H9 (cell line): ENCODE results near the gene MYT1. TPM values are rescaled to one million over a fixed set of nuclear protein-coding genes. Genes with fewer than 3 reads are reported as not detected.

Experiments used
- DNase-seq: peaks from one replicate; pipeline ENCODE4 v3.0.0-alpha.2; 2017
- H2AFZ ChIP-seq: one replicate; pipeline ENCODE4 v1.6.1; 2013; ENCODE audit warnings: mild to moderate bottlenecking, low read length, control low read depth, moderate library complexity
- H2AK5ac ChIP-seq: 2 replicates; pipeline ENCODE4 v1.6.1; 2013; ENCODE audit warnings: low read length, control low read depth, mixed read lengths; ENCODE audit not compliant: insufficient read length
- H2BK120ac ChIP-seq: one replicate; pipeline ENCODE4 v1.6.1; 2013; ENCODE audit warnings: low read depth, mild to moderate bottlenecking, low read length, control low read depth, inconsistent platforms; ENCODE audit not compliant: poor library complexity, severe bottlenecking
- H2BK12ac ChIP-seq: 2 replicates; pipeline ENCODE4 v1.6.1; 2013; ENCODE audit warnings: low read length, control low read depth, mixed read lengths, low read depth; ENCODE audit not compliant: insufficient read length
- H2BK15ac ChIP-seq: 2 replicates; pipeline ENCODE4 v1.6.1; 2013; ENCODE audit warnings: low read depth, low read length, control low read depth
- H2BK20ac ChIP-seq: one replicate; pipeline ENCODE4 v1.6.1; 2013; ENCODE audit warnings: low read depth, mild to moderate bottlenecking, low read length, control low read depth, inconsistent platforms; ENCODE audit not compliant: poor library complexity, severe bottlenecking
- H2BK5ac ChIP-seq: 2 replicates; pipeline ENCODE4 v1.6.1; 2013; ENCODE audit warnings: low read length, control low read depth, mixed read lengths; ENCODE audit not compliant: insufficient read length
- H3K14ac ChIP-seq: 2 replicates; pipeline ENCODE4 v1.6.1; 2013; ENCODE audit warnings: low read length, control low read depth; ENCODE audit not compliant: insufficient read depth
- H3K18ac ChIP-seq: 2 replicates; pipeline ENCODE4 v1.6.1; 2013; ENCODE audit warnings: low read depth, mild to moderate bottlenecking, mixed read lengths, low read length, control low read depth; ENCODE audit not compliant: insufficient read length
- H3K23ac ChIP-seq: 2 replicates; pipeline ENCODE4 v1.6.1; 2013; ENCODE audit warnings: low read length, control low read depth, mixed read lengths, low read depth; ENCODE audit not compliant: insufficient read length
- H3K23me2 ChIP-seq: 2 replicates; pipeline ENCODE4 v1.6.1; 2013; ENCODE audit warnings: low read depth, mild to moderate bottlenecking, mixed read lengths, low read length, control low read depth; ENCODE audit not compliant: insufficient read length, poor library complexity, severe bottlenecking
- H3K27ac ChIP-seq: 2 replicates; pipeline ENCODE4 v1.5.1; 2013; ENCODE audit warnings: low read length, control low read depth, mixed read lengths, low read depth; ENCODE audit not compliant: insufficient read length
- H3K27me3 ChIP-seq: 2 replicates; pipeline ENCODE4 v1.6.1; 2013; ENCODE audit warnings: low read length, control low read depth, inconsistent platforms; ENCODE audit not compliant: insufficient read depth
- H3K4ac ChIP-seq: 2 replicates; pipeline ENCODE4 v1.6.1; 2013; ENCODE audit warnings: low read depth, mild to moderate bottlenecking, control low read depth, inconsistent platforms, low read length, moderate library complexity
- H3K4me1 ChIP-seq: 2 replicates; pipeline ENCODE4 v1.6.1; 2013; ENCODE audit warnings: low read length, control low read depth, inconsistent platforms; ENCODE audit not compliant: insufficient read depth
- H3K4me2 ChIP-seq: 2 replicates; pipeline ENCODE4 v1.6.1; 2013; ENCODE audit warnings: low read length, control low read depth, mixed read lengths; ENCODE audit not compliant: insufficient read length, insufficient read depth
- H3K56ac ChIP-seq: 2 replicates; pipeline ENCODE4 v1.6.1; 2013; ENCODE audit warnings: low read depth, mild to moderate bottlenecking, mixed read lengths, low read length, control low read depth; ENCODE audit not compliant: insufficient read length
- H3K79me1 ChIP-seq: 2 replicates; pipeline ENCODE4 v1.6.1; 2013; ENCODE audit warnings: low read depth, mild to moderate bottlenecking, moderate library complexity, low read length, control low read depth, inconsistent platforms; ENCODE audit not compliant: insufficient read depth, poor library complexity, severe bottlenecking
- H3K79me2 ChIP-seq: 2 replicates; pipeline ENCODE4 v1.6.1; 2013; ENCODE audit warnings: low read length, control low read depth, inconsistent platforms; ENCODE audit not compliant: insufficient read depth
- H3K9ac ChIP-seq: 2 replicates; pipeline ENCODE4 v1.6.1; 2013; ENCODE audit warnings: low read length, control low read depth, mixed read lengths; ENCODE audit not compliant: insufficient read length; ENCODE audit errors: extremely low read depth
- H3K9me3 ChIP-seq: one replicate; pipeline ENCODE4 v1.6.1; 2013; ENCODE audit warnings: low read depth, low read length, inconsistent platforms; ENCODE audit not compliant: control insufficient read depth
- H3T11ph ChIP-seq: one replicate; pipeline ENCODE4 v1.6.1; 2013; ENCODE audit warnings: mild to moderate bottlenecking, low read length, control low read depth, inconsistent platforms
- H4K20me1 ChIP-seq: one replicate; pipeline ENCODE4 v1.6.1; 2013; ENCODE audit not compliant: control insufficient read depth, insufficient read length, insufficient read depth
- H4K5ac ChIP-seq: 2 replicates; pipeline ENCODE4 v1.6.1; 2013; ENCODE audit warnings: low read depth, mild to moderate bottlenecking, mixed read lengths, low read length, control low read depth; ENCODE audit not compliant: insufficient read length
- H4K8ac ChIP-seq: replicated peaks from 2 replicates; pipeline ENCODE4 v1.6.1; 2013; ENCODE audit warnings: low read length, control low read depth, mixed read lengths, low read depth; ENCODE audit not compliant: insufficient read length
- H4K91ac ChIP-seq: 2 replicates; pipeline ENCODE4 v1.6.1; 2013; ENCODE audit warnings: low read depth, mild to moderate bottlenecking, moderate library complexity, mixed read lengths, low read length, control low read depth; ENCODE audit not compliant: insufficient read length
- H3K27ac Mint-ChIP-seq, 3 experiments: 2 replicates in 2 of 3; 3 replicates in 1 of 3; pipeline ENCODE4 v1.8.0; 2020 to 2021; ENCODE audit warnings: mixed read lengths in 3 of 3, mild to moderate bottlenecking in 1 of 3, moderate library complexity in 1 of 3
- H3K27me3 Mint-ChIP-seq: 2 replicates; pipeline ENCODE4 v1.8.0; 2021; ENCODE audit warnings: low read depth, mild to moderate bottlenecking, moderate library complexity, mixed read lengths
- H3K36me3 Mint-ChIP-seq, 3 experiments: 2 replicates in 2 of 3; 3 replicates in 1 of 3; pipeline ENCODE4 v1.8.0; 2020 to 2021; ENCODE audit warnings: low read depth in 3 of 3, mixed read lengths in 3 of 3; ENCODE audit not compliant: insufficient read depth in 1 of 3
- H3K4me1 Mint-ChIP-seq, 2 experiments: 2 replicates each; pipeline ENCODE4 v1.8.0; 2020; ENCODE audit warnings: mixed read lengths in 2 of 2
- H3K4me3 Mint-ChIP-seq, 2 experiments: 2 replicates in 1 of 2; 3 replicates in 1 of 2; pipeline ENCODE4 v1.8.0; 2020 to 2021; ENCODE audit warnings: mild to moderate bottlenecking in 2 of 2, mixed read lengths in 2 of 2, moderate library complexity in 1 of 2
- H3K9me3 Mint-ChIP-seq, 2 experiments: 2 replicates in 1 of 2; 3 replicates in 1 of 2; pipeline ENCODE4 v1.8.0; 2020; ENCODE audit warnings: mild to moderate bottlenecking in 2 of 2, mixed read lengths in 2 of 2, moderate library complexity in 1 of 2
- WGBS: extraction: QIAGEN DNeasy Blood & Tissue Kit; methylation state at CpG from one replicate; pipeline ENCODE4 v1.1.7; 2013; ENCODE audit warnings: missing lambda C conversion rate, low lambda C conversion rate, mixed read lengths; ENCODE audit not compliant: insufficient read length; ENCODE audit errors: extremely low coverage; 5-methylcytosine and 5-hydroxymethylcytosine counted together
- total RNA-seq: library from RNA; stranded (reverse); gene quantifications from 2 replicates; pipeline ENCODE4 v1.2.1, GENCODE V29; 2021
- TF ChIP-seq, protein P1 (sequence below): fragments of 200-600 bp; sonication (generic); conservative IDR thresholded peaks from 3 replicates; pipeline ENCODE4 v1.8.0; 2021; ENCODE audit warnings: antibody characterized with exemption, mild to moderate bottlenecking

Gene MYT1
- total RNA-seq, 1 experiment from 2014 or later: 0.79 TPM

DNA sequence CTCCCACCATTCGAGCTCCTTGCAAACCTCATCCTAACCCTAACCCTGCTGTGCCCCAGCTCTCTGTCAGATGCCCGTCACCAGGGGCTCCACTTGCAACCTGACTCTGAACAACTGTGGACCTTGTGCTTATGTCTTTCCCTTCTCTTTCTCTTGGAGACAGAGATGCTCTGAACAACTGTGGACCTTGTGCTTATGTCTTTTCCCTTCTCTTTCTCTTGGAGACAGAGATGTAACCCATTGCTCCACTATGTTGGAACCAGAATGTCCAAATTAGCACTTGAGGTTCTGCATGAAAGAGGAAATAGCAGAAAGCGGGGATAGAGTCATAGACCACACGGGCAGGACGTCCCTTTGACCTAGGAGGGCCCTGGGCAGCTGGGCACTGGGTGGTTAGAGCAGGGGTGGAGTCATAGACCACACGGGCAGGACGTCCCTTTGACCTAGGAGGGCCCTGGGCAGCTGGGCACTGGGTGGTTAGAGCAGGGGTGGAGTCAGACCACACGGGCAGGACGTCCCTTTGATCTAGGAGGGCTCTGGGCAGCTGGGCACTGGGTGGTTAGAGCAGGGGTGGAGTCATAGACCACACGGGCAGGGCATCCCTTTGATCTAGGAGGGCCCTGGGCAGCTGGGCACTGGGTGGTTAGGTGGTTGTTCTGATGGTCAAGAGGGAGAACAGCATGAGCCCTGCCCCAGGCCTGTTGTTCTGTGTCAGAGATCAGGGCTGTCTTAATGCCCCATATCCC is 113.5 kb downstream of the MYT1 start:
- Histone ChIP-seq H3T11ph (no peak overlapping the region), H3K14ac (no peak overlapping the region), H4K8ac (no peak overlapping the region), H3K9me3 (no peaks in the 10 kb centered on the region), H4K20me1 (no peaks in the 10 kb centered on the region), H3K9ac (no peak overlapping the region), H3K4me1 (no peaks in the 10 kb centered on the region), H3K23ac (no peak overlapping the region), H3K4ac (no peak overlapping the region), H4K91ac (no peak overlapping the region), H3K27me3 (no peaks in the 10 kb centered on the region), H2BK12ac (no peak overlapping the region), H2BK15ac (no peak overlapping the region), H2BK5ac (no peak overlapping the region), H3K56ac (no peak overlapping the region), H2BK20ac (no peak overlapping the region), H3K79me1 (no peaks in the 10 kb centered on the region), H2BK120ac (no peak overlapping the region), H3K18ac (no peak overlapping the region), H2AK5ac (no peak overlapping the region), H3K79me2 (no peaks in the 10 kb centered on the region), H3K23me2 (peaks cover 3% of the 10 kb centered on the region), H3K4me2 (no peak overlapping the region), H4K5ac (no peak overlapping the region), H2AFZ (no peak overlapping the region), H3K27ac (no peak overlapping the region)
- WGBS: no CpG with 5 or more reads among the region's 10 CpGs
- Mint-ChIP-seq H3K4me1 (no peaks in the 10 kb centered on the region), H3K27ac (no peak overlapping the region), H3K4me3 (no peak overlapping the region), H3K36me3 (peaks cover 9 to 42% (median 14%) of the 10 kb centered on the region in 3 experiments), H3K9me3 (peaks cover 27 to 34% of the 10 kb centered on the region in 2 experiments), H3K27me3 (no peaks in the 10 kb centered on the region)
- TF ChIP-seq, protein P1, sequence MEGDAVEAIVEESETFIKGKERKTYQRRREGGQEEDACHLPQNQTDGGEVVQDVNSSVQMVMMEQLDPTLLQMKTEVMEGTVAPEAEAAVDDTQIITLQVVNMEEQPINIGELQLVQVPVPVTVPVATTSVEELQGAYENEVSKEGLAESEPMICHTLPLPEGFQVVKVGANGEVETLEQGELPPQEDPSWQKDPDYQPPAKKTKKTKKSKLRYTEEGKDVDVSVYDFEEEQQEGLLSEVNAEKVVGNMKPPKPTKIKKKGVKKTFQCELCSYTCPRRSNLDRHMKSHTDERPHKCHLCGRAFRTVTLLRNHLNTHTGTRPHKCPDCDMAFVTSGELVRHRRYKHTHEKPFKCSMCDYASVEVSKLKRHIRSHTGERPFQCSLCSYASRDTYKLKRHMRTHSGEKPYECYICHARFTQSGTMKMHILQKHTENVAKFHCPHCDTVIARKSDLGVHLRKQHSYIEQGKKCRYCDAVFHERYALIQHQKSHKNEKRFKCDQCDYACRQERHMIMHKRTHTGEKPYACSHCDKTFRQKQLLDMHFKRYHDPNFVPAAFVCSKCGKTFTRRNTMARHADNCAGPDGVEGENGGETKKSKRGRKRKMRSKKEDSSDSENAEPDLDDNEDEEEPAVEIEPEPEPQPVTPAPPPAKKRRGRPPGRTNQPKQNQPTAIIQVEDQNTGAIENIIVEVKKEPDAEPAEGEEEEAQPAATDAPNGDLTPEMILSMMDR: no peak
- DNase-seq: no peak
